HG02623 (cell line): ENCODE results near the gene FRY.
A peak's percentile ranks its signal among the peaks of the same experiment; 100 is the strongest.
"Not testable (repeated sequence)": the region's sequence is repeated elsewhere in the genome, so short reads cannot be mapped to it uniquely, and the experiment has no call there.

Experiments
- ATAC-seq: cut with Tn5 transposase; IDR thresholded peaks from one replicate; pipeline ENCODE4 v1.9.1; 2021; ENCODE audit warnings: moderate library complexity; ENCODE audit not compliant: unreplicated experiment

The FRY gene

GRCh38 chr13:32031025-32031814 is at the start of gene FRY:
Gene FRY, plus strand, starts transcription at chr13:32031774. Its CDS starts 22 bp downstream, at chr13:32031796.
- ATAC-seq = peak; percentile 81

GRCh38 chr13:31982124-31982523 is 49.5 kb upstream of the FRY start:
- ATAC-seq = no peak

- no peak for ATAC-seq
These were observed 49.0 kb upstream of the FRY start for GRCh38 chr13:31982540-31982939.

GRCh38 chr13:31983696-31984095 is 47.9 kb upstream of the FRY start:
- not testable (repeated sequence) for ATAC-seq

- ATAC-seq = not testable (repeated sequence)
These were observed 47.2 kb upstream of the FRY start for GRCh38 chr13:31984388-31984787.

- no peak for ATAC-seq
These were observed 44.7 kb upstream of the FRY start for GRCh38 chr13:31986676-31987470.

- no peak for ATAC-seq
These were observed 43.9 kb upstream of the FRY start for GRCh38 chr13:31987535-31988170.

- not testable (repeated sequence) for ATAC-seq
These were observed 37.2 kb upstream of the FRY start for GRCh38 chr13:31994367-31994766.

- no peak for ATAC-seq
These were observed 35.0 kb upstream of the FRY start for GRCh38 chr13:31996601-31997000.

- ATAC-seq = no peak
These were observed 33.9 kb upstream of the FRY start for GRCh38 chr13:31997641-31998040.

GRCh38 chr13:31998131-31998530 is 33.4 kb upstream of the FRY start:
- ATAC-seq = no peak

GRCh38 chr13:32000754-32001153 is 30.8 kb upstream of the FRY start:
- ATAC-seq = not testable (repeated sequence)

- ATAC-seq = peak; percentile 82
These were observed 30.3 kb upstream of the FRY start for GRCh38 chr13:32001154-32001768.

GRCh38 chr13:32001769-32002168 is 29.8 kb upstream of the FRY start:
- no peak for ATAC-seq

GRCh38 chr13:32002873-32003272 is 28.7 kb upstream of the FRY start:
- ATAC-seq = no peak

- ATAC-seq = no peak
These were observed 24.1 kb upstream of the FRY start for GRCh38 chr13:32007494-32007893.

GRCh38 chr13:32008518-32009175 is 22.9 kb upstream of the FRY start:
- no peak for ATAC-seq

GRCh38 chr13:32009362-32009761 is 22.2 kb upstream of the FRY start:
- ATAC-seq = no peak

GRCh38 chr13:32010136-32010535 is 21.4 kb upstream of the FRY start:
- ATAC-seq = no peak

- no peak for ATAC-seq
These were observed 19.6 kb upstream of the FRY start for GRCh38 chr13:32011971-32012370.

GRCh38 chr13:32013181-32013580 is 18.4 kb upstream of the FRY start:
- ATAC-seq = no peak
